GM18870 (cell line): Measurements from ENCODE around the gene PIP5K1C.

Experiments used
- ATAC-seq: cut with Tn5 transposase; IDR thresholded peaks from one replicate; pipeline ENCODE4 v1.9.1; 2021; ENCODE audit warnings: moderate library complexity; ENCODE audit not compliant: unreplicated experiment

The PIP5K1C gene

DNA sequence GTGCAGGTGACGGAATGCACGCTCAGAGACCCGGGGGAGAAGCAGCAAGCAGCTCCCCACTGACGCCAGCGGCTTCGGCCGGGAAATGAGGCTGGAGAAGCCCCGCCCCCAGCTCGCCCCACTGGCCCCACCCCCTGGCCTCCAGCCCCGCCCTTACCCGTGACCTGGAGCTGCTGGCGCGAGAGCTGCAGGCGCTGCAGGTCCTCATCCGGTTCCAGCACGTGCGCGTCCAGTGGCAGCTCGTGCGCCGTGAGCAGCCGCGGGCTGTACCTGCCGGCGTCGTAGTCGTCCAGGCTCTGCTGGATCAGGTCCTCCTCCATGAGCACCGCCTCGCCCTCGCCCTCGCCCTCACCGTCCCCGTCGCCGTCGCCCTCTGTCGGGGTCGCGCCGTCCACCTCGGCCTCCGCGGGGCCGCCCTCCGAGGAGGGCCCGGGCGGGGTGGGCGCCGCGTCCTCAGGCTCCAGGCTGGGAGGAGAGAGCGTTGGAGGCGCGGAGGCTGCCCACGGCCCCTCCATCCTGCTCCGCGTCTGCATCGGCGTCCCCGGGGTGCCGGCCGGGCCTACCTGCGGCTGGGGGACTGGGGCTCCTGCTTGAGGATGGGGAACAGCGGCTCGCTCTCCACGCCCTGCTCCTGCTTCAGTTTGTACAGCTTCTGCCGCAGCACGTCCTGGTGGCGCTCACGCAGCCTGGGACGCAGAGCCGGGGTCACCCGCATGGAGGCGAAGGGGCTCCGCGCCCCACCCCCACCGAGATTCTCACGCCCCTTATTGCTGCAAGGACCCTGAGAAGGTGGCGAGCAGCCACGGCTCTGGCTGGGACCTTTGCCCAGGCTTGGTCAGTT, 87.1 kb downstream of the PIP5K1C start:
- no peak for ATAC-seq

DNA sequence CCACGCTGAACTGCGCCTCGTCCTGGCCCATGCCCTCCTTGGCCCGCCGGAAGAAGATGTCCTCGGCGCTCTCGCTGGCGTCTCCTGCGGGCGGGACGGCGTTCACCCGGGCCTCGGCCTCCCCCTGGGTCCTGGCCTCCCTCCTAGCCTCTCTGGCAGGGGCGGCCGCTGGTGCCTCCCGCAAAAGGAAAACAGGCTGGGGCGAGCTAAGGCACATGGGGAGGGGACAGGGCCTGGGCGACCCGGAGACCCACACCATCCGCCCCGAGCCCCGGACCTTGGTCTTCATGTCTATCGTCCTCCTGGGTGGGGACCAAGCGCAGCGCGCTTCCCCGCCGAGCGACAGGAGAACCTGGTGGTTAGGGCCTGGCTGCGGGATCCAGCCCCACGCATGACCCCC, 87.9 kb downstream of the PIP5K1C start:
- no peak for ATAC-seq

DNA sequence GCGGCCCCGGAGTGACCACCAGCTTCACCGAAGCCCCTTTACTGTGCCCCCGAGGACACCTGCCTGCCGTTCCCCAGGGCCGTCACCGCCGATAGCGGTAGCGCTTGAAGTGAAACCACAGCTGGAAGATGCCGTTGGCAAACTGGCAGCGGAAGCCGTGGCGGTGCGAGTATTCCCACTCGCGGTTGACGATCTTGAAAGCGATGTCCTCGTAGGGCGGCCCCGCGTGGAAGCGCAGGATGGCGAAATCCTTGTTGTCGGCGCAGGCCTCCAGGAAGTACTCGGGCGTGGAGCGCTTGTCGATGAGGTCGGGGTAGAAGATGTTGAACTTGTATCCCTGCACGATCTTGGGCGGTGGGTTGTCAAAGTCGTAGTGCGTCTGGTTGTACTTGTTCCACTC, 88.4 kb downstream of the PIP5K1C start:
- ATAC-seq: no peak

DNA sequence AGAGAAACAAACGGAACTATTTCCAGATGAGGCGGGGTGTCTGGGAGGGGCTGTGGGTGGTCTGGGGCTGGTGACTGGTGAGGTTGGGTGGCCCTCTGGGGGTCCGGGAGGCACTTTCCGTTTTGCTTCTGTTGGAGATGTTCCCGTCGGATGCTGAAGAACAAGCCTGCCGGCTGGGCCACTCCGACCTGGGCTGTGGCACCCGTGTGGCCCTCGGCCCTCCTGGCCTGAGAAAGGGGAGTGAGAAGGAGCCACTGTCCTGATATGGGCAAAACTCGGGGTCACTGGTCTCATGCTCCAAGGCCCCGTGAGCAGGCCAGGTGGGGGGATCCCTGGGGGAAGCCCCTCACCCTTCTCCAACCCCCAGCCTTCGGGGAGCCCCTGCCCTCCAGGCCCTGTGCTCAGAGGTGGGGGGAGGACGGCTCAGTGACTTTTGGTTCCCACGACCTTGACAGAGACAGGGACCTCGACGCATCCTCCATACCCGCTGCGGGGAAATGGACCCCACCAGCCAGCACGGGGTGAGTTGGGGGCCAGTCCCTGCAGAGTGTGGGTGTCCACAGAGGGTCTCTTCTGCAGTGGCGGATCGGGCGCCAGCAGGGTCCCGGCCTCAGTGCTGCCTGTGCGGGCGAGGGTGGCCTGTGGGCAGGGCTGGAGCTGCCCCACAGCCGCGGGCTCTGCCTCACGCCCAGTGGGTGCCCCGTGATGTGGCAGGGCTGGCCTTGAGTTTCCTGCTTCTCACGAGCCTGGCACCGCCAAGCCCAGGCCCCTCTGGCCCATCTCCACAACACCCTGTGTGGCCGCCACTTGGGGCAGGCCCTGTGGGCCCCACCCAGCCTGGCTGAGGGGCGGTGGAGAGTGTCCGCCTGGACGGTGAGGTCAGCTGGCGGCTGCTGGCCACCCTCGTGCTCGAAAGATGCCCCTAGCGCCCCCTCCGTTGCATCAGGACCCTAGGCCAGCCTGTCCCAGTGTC, 89.2 kb downstream of the PIP5K1C start:
- ATAC-seq: no peak

DNA sequence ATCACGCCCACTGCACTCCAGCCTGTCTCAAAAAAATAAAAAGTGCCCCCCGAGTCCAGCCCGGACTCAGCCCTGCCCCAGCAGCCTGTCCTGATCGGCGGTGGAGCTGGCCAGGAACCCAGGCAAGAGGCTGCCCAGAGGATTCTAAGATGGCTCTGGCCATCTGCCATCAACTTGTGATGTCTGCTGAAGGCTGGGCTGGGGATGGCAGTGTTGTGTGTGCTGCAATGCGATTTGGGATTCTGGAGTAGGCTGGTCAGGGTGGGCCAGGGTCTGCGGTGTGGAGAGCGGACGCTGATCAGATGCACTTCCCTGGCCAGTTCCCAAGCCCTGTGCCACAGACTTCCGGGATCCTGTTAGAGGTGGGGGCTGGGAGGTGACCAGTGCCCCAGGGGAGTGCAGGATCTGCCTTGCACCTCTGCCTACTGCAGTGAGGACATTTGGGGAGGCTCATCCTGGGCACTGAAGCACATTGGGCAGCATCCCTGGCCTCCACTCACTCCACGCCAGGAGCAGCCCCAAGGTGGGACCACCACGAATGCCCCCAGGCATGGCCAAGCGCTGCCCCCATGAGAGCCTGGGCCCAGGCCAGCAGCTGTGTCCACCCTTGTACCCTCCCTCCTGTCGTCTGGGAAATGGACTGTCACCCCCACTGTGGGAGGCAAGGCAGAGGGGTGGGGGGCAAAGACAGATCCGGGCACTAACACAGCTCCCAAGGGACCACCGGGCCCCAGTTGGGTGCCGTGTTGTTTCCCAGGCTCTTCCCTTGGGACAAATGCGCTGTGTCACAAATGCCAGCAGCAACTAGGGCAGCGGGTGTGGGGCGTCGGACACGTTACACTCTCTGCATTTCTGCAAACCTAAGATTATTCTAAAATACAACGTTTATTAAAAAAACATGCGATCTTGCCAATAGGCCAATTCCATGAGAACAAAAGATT, 90.2 kb downstream of the PIP5K1C start:
- no peak for ATAC-seq

DNA sequence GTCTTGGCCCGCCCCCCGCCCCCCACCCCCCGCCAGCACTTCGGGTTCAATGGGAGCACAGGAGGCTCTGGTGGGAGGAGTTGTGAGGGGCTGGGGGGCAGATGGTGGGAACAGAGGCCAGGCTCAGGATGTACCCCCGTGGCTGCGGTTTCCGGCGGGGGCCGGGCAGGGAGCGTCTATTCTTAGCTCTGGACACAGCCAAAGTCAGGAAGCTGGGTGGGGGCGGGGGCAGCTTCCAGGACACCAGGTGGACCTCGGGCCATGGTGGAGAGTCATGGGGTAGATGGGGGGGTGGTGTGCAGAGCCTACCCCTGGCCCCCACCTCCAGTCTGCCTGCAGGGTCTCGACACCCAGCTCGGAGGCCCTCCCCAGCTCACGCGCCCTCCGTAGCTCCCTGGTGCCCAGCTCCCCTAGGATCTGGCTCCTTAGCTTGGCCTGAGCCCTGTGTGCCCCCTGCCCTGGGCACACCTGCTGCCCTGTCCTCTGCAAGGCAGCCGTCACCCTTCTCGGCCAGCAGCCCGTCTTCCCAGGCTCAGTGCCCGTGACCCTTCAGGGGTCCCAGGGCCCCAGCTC, 91.4 kb downstream of the PIP5K1C start:
- no peak for ATAC-seq

DNA sequence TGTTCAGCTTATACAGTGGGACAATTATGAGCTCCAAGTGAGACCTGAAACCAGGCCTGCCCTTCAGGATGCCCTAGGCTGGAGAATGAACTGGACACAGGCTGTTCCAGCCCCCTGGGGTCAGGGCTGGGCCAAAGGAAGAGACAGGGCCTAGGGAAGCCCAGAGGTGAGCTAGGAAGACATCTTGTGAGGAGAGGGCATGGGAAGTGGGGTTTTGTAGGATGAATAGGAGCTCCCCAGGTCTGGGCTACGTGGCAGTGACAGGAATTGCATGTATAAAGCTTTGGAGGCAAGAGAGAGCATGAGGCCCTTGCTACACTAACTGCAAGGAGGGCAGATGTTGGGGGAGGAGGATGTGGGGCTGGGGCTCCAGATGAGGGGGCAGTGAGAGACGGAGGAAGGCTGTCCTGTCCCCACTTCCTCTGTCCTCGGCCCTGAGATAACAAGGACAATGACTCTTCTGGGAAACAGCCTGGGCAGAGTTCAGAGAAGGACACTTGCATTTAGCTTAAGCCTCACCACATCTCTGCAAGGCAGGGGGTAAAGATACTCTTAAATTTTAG, 92.1 kb downstream of the PIP5K1C start:
- no peak for ATAC-seq

DNA sequence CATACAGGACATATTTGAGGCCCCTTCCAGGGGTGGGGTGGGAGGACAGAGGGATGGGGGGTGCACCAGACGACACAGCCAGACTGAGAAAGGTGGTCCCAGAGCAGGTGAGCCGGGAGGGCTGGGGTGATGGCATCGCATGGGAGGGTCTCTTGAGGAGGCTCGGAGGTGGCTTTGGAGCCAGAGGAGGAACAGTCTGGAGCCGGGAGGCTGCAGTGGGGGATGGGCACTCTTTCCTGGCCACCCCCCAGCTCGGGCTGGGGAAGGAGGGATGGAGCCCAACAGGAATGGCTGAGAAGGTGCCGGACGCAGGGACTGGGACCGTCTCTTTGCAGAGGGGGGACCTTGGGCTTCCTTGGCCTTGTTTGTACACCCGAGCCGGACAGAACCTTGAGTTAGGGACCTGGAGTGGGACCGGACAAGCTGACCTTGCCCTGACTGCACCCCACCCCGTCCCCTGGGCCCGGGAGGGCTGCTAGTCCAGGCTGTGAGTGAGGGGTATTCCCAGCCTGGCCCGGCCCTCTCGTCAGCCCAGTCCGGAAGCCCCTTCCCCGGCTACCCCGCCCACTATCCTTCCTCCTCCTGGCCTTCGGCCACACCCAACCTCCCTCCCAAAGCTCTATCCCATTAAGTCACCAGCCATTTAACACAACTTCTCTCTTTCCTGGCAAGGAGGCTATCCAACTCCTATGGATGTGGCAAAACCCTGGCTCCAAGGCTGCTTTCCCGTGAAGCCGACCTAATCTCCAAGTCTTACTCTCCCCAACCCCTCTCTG, 92.8 kb downstream of the PIP5K1C start:
- no peak for ATAC-seq

DNA sequence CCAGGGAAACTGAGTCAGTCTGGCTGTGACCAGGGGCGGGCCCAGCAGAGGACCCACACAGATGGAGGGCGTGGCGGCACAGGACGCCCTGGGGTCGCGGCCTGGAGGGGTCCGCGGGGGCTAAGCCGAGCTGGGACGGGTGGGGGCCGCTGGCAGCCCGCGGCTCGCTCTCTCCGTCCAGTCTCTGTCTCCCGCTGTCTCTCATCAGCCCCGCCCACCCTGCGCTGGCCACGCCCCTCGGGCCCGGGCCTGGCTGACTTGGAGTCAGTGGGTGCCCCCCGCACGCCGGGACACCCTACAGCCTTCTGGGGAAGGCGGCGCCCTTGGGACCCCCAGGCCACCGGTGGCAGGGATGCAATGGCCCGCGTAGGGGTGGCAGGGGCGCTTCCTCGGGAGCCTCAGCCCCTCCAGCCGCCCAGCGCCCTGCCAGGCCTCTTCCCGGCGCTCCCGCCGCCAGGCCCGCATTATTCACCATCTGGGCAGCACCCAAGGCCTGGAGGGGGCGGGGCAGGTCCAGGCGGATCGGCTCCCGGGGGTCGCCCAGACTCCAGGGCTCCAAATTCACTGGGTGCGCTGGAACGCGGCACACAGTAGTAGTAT, 93.5 kb downstream of the PIP5K1C start, which contains the start of gene TBXA2R:
Gene TBXA2R, minus strand, starts transcription at position 186 of the 600 bp plus-strand sequence. CDS start 6,241 bp downstream, outside the sequence.
- ATAC-seq: no peak

DNA sequence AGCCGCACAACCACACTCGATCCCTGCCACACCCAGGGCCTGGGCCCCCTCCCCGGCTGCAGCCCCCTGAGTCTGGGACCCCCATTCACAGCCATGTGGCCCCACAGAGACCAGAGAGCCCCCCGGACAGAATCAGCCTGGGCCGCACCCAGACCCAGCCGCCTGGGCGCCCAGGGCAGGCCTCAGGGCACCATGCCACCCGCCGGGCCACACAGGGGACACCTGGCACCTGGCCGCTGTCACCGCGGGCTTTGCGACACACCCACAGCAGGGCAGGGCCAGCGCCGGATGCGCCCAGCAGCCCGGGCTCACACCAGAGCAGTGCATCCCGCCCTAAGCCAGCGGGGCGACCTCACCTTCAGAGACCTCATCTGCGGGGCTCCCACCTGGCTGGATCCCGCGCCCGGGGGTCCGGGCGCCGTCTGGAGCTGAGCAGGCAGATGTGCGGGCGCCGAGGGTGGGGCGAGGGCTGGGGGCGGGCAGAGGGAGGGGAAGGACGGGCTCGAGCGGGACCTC, 94.0 kb downstream of the PIP5K1C start:
- ATAC-seq: no peak

DNA sequence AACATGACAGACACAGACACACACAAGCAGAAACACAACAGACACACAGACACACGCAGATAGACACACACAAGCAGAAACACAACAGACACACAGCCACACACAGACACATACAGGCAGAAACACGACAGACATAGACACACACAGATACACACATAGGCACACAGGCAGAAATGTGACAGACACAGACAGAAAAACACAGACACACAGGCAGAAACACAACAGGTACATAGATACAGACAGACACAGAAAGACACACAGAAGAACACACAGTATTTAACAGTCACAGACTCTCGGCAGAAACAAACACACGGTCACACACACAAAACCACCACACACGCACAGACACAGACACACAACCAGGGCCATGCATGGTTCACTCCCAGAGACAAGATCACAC, 94.5 kb downstream of the PIP5K1C start:
- no peak for ATAC-seq

DNA sequence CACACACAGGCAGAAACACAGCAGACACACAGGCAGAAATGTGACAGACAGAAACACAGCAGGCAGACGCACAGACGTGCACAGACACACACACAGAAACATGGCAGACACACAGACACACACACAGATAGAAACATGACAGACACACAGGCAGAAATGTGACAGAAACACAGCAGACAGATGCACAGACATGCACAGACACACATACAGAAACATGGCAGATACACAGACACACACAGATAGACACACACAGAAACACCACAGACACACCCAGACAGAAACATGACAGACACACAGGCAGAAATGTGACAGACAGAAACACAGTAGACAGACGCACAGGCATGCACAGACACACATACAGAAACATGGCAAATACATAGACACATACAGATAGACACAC, 94.9 kb downstream of the PIP5K1C start:
- ATAC-seq: no peak

DNA sequence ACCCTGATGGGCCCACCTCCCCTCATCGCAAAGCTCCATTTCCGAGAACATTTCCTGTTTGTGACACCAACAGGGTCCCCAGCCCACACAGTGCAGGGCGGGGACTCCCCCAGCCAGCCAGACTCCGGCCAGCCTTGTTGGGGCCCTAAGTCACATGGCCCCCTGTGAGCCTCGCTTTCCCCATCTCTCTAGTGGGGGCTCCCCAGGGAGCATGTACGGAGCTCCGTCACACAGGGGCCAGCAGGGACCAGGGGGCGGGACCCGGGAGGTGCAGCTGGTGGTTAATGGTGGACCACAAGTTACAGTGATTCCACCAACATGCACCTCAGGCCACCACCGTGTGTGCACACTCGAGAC, 95.3 kb downstream of the PIP5K1C start:
- ATAC-seq: no peak

DNA sequence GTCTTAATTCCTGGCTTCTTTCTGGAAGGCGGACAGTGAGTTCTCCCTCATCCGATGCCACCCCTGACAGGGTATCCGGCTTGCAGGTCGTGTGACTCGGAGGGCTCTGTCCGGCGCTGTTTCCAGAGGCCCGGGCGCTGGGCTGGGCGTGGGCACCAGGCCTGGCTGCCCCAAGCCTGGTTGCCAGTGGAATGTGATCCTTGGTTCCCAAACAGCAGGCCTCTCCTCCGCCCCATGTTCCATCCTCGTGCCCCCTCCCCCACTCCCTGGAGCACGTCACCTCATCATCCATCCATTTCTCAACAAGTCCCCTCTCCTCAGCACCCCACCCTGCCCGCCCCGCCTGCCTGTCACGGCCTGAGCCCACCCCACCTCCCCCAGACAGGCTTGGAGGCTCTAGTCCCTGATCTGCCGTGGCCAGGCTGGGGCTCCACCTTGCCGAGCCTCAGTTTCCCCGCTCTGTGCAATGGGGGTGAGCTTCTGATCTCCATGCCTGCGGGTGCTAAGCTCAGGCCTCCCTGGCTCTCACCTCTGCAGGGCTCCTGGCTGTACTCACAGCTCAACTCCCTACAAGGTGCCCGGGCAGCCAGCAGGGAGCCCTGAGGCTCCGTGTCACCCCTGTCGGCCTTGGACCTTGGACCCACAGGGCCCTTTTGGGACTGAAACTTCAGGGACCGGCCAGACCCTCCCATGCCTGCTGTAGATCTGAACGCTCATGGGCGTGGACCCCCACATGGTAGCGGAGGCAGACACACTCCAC, 95.9 kb downstream of the PIP5K1C start:
- ATAC-seq: no peak

DNA sequence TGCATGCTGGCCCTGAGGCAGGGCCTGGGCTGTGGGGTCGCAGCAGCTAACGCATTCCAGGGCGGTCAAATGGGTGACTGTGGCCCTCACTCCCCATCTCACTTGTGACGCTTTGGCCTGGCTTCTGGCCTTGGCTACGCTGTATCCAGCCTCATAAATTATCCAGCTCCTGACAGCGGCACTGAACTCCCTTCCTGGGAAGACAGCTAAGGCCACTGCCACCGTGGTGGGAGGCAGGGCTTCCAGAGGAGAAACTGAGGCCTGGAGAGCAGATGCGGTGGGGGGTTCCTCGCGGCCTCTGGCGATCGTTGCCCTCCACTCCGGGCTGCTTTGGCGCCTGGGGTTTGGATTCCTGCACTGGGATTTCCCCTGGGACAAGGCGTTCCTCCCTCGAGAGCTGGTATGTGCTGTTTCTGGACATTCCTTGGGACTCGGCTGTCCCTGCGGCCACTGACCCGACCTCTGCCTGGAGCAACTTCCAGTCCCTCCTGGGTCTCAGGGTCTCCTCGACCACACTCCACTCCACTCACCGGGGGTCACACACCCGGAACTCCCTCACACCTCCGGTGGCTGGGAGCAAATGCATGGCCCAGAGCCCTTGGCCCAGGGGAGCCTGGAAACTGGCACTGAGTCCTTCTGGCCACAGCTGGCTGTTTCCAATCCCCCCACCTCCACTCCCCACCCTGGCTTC, 97.0 kb downstream of the PIP5K1C start:
- ATAC-seq: no peak

DNA sequence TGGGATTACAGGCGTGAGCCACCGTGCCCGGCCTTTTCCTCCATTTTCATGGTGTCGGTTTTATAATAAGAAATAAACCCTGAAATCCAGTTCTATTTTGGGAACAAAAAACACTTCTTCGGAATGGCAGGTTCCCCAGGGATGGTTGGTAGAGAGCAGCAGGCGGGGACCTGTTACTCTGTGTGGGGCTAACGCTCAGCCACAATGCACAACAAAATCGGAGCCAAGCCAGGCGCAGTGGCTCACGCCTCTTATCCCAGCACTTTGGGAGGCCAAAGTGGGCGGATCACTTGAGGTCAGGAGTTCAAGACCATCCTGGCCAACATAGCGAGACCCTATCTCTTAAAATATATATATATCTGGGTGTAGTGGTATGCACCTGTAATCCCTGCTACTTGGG, 99.2 kb downstream of the PIP5K1C start:
- ATAC-seq: no peak

DNA sequence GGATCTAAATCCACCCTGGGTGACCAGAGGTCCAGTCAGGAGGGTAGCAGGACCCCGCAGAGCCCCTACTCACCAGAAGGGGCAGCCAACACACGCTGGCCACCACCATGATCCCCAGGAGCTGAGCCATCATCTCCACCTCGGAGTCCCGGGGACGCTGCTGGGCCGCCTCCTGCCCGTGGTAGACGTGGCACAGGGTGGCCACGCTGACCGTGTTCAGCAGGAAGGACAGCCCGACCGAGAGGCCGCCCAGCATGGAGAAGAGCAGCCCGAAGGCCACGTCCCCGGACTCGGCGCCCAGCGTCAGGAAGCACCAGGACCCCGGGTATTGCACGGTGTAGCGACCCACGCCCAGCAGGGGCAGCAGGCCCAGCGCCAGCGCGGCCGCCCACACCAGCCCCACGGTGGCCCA, 100.5 kb downstream of the PIP5K1C start:
- ATAC-seq: no peak
